RWPE1 (cell line): ENCODE data around the gene ANGPTL5.
A peak's percentile ranks its signal among the peaks of the same experiment; 100 is the strongest.
"Not testable (repeated sequence)": the region's sequence is repeated elsewhere in the genome, so short reads cannot be mapped to it uniquely, and the experiment has no call there.

Experiments
- CTCF ChIA-PET: fragments of 350-600 bp; sonication (Branson Sonifier 250); formaldehyde crosslinking; extraction: SDS; loops from one replicate; lab custom pipeline; 2021; lab: Yijun Ruan, JAX
- POLR2A ChIA-PET: fragments of 400-600 bp; formaldehyde crosslinking; extraction: SDS; loops from one replicate; lab custom pipeline; 2020; ENCODE audit warnings: antibody characterized with exemption; ENCODE audit not compliant: low non-redundant PET; lab: Yijun Ruan, JAX
- DNase-seq: peaks from one replicate; pipeline ENCODE4 v3.0.0; 2012; ENCODE audit warnings: low spot score
- H3K27ac ChIP-seq: fragments of 450-650 bp; 2 replicates; pipeline ENCODE4 v1.5.1; 2017
- CTCF ChIP-seq: fragments of 450-650 bp; conservative IDR thresholded peaks from 2 replicates; pipeline ENCODE4 v1.5.1; 2017; ENCODE audit warnings: low read depth, mild to moderate bottlenecking

The ANGPTL5 gene

GRCh38 chr11:101916422-101916821 is at the start of gene ANGPTL5:
TSS of gene ANGPTL5 (minus strand) at chr11:101916522. CDS start at chr11:101907909, 8,613 bp downstream.
- peak within 1 kb of the TSS; percentile 85 for H3K27ac ChIP-seq
- CTCF ChIA-PET = no interaction called here
- DNase-seq = no peak

GRCh38 chr11:101964200-101964599 is 47.9 kb upstream of the ANGPTL5 start:
- POLR2A ChIA-PET, CTCF ChIA-PET, H3K27ac ChIP-seq, DNase-seq: not testable (repeated sequence)

More at GRCh38 chr11:101916422-101916821, at the start of gene ANGPTL5:
- POLR2A ChIA-PET = no interaction called here
- TF ChIP-seq CTCF = no peak

- TF ChIP-seq CTCF = no peak
- H3K27ac ChIP-seq = no peak overlapping the region
- ChIA-PET POLR2A (no interaction called here), CTCF (no interaction called here)
- no peak for DNase-seq
Measured at GRCh38 chr11:101960231-101960630, 43.9 kb upstream of the ANGPTL5 start.

GRCh38 chr11:101955701-101956100 is 39.4 kb upstream of the ANGPTL5 start:
- ChIA-PET POLR2A (no interaction called here), CTCF (no interaction called here)
- DNase-seq = no peak
- no peak for TF ChIP-seq CTCF
- no peak overlapping the region for H3K27ac ChIP-seq

- CTCF ChIA-PET = no interaction called here
Measured at GRCh38 chr11:101955278-101955677, 39.0 kb upstream of the ANGPTL5 start.

GRCh38 chr11:101949680-101950220 is 33.4 kb upstream of the ANGPTL5 start:
- no peak for DNase-seq
- no peak for TF ChIP-seq CTCF
- POLR2A ChIA-PET = no interaction called here
- H3K27ac ChIP-seq = no peak overlapping the region
- CTCF ChIA-PET = no interaction called here

More at GRCh38 chr11:101955278-101955677, 39.0 kb upstream of the ANGPTL5 start:
- POLR2A ChIA-PET = no interaction called here
- TF ChIP-seq CTCF = no peak
- DNase-seq = no peak
- H3K27ac ChIP-seq = no peak overlapping the region

GRCh38 chr11:101945448-101945847 is 29.1 kb upstream of the ANGPTL5 start:
- no peak overlapping the region for H3K27ac ChIP-seq
- CTCF ChIA-PET = no interaction called here
- no peak for TF ChIP-seq CTCF
- no peak for DNase-seq
- POLR2A ChIA-PET = no interaction called here
